ENCODE data around the gene KIAA1671.

DNA sequence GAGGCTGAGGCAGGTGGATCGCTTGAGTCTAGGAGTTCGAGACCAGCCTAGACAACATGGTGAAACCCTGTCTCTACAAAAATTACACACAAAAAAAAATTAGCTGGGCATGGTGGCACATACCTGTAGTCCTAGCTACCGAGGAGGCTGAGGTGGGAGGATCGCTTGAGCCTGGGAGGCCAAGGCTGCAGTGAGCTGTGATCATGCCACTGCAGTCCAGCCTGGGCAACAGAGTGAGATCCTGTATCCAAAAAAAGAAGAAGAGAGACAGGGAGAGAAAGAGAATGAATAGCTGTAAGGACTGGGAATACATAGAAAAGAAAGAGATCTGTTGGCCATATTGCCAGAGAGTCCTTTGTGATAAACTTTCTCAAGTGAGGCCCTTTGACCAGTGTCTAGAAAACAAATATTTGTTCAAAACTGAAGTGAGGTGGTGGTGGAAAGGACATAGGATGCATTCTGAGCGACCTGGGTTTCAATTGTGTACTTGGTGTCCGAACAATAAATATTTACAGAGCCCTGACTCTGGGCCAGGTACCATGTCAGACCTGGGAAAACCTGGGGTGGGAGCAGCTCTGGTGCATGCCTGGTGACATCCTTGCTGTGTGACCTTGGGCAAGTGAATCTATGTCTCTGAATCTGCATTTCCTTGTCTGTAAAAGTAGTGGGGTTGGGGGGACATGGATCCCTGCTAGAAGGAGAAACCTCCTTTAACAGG lies 157.5 kb downstream of the KIAA1671 start:
- TF ChIP-seq GATA3 (IDR thresholded peaks at IDR 0.05; ENCODE audit: low read depth, low read length): no peak
- TF ChIP-seq GATA2 (IDR thresholded peaks at IDR 0.05; ENCODE audit: low read depth, low read length): no peak
